ENCODE measurements around the gene OCIAD2.
"Not testable (repeated sequence)": the region's sequence is repeated elsewhere in the genome, so short reads cannot be mapped to it uniquely, and the experiment has no call there.

OCIAD2 gene, protein sequence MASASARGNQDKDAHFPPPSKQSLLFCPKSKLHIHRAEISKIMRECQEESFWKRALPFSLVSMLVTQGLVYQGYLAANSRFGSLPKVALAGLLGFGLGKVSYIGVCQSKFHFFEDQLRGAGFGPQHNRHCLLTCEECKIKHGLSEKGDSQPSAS

GRCh38 chr4:48906206-48907173, at the start of gene OCIAD2:
Gene OCIAD2 (minus strand): TSS chr4:48906774. CDS start chr4:48904549, 2,225 bp downstream.
- DNase-seq: peak; percentile 47

DNA sequence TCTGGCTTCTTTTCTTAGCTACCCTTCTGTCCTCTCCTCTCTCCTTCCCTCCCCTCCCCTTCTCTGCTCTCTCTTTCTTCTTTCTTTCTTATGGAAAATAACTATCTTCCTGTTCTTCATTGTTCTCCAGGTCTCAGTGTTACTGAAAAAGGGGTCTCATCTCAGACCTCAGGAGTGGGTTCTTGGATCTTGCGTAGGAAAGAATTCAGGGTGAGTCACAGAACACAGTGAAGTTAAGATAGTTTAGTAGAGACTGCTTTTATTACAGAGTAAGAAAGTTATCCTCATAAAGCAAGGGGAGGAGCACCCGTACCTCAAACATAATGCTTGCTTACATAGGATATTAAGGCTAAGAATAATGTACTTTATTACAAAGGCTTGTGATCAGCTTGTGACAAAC, 47.7 kb upstream of the OCIAD2 start:
- DNase-seq: no peak

- no peak for DNase-seq
These were observed 43.1 kb upstream of the OCIAD2 start for GRCh38 chr4:48949518-48950219.

DNA sequence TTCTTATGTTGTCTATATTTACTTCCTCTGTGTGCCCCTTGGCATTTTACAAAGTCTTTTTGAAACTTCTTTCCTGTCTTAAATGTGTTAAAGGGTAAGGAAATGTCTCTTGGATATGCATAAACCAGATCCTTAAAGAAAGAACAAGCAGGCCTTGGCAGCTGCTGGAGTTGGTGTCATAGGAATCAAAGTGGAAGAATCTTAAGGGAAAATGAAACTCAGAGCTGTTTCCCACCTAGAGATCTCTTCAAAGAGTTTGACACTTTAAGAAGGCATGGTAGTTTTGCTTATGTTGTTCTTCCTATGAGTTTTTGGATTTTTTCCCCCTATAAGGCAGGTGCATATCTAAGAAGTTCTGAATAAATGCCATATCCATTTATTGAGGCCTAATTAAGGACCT, 42.5 kb upstream of the OCIAD2 start:
- no peak for DNase-seq

- DNase-seq: no peak
These were observed 41.2 kb upstream of the OCIAD2 start for GRCh38 chr4:48947731-48948130.

GRCh38 chr4:48945981-48946380, 39.4 kb upstream of the OCIAD2 start:
- no peak for DNase-seq

DNA sequence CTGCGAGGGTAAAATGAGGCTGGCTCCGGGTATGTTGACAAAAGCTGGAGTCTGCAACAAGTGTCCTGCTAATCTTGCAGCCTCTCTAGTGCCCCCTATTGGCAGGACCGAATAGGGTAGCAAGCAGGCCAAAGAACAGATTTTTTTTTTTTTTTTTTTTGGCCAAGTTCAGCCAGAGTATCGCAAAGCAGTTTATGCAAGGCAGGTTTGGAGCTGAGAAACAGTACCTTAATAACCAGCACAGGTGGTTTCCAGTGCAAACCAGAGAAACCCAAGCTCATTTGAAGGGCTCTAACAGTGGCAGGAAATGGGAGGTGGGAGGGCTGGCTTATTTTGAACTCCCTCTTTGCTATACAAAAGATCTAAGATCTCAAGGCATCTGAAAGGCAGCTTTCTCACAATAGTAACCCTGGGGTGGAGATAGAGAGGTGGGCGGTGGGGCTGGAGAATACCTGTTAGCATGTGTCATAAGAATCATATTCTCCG, 38.2 kb upstream of the OCIAD2 start:
- DNase-seq: no peak

- no peak for DNase-seq
These were observed 37.7 kb upstream of the OCIAD2 start for GRCh38 chr4:48944252-48944651.

DNA sequence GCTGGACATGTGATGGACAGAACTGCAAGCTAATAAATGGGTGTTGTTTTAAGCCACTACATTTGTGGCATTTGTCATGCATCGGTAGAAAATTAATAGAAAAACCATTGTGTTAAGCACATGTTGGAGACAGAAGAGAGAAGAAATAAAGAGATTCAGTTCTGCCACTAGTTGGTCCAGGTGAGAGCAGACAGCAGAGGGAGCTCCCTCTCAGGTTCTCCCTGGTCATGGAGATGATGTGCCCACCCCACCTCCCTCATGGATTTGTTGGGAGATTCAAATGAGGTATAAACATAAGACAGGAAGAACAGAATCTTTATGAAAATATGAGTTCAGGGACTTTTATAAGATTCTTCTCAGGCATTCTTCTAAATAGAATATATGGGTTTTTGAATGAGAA, 36.8 kb upstream of the OCIAD2 start:
- DNase-seq: no peak

DNA sequence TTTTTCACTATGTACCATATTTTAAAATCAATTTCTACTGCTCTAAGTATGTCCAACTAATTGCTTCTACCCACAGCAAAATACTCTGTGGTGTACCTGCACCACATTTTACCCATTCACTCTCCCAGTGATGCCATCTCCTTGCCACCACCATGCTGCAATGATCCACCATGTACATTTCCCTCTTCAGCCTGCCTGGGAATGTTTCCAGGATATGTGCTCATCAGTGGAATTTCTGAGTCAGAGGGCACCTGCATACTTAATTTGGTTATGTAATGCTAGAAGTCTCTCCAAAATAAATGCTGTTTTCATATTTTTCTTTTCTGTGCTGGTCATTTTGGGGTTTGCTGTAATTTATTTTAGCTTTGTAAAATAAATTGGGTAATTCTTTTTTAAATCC, 33.2 kb upstream of the OCIAD2 start:
- DNase-seq: no peak

- DNase-seq: no peak
These were observed 32.3 kb upstream of the OCIAD2 start for GRCh38 chr4:48938831-48939230.

GRCh38 chr4:48937033-48937432, 30.5 kb upstream of the OCIAD2 start:
- DNase-seq: no peak

DNA sequence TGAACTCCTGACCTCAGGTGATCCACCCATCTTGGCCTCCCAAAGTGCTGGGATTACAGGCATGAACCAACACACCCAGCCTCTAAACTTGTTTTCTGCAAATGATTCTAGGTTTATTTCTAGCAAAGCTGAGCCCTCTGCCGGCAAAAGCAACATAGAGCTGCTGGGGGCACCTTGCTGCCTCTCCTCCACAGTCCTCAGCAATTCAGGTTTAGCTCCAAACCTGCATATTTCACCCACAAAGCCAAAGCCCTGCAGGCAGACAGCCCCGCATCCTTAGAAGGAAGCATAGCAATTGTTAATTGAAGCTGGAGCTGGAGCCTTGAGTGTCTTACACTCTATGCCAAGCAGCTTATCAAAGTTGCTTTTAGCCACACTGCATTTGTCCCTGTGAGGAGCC, 24.9 kb upstream of the OCIAD2 start:
- no peak for DNase-seq

DNA sequence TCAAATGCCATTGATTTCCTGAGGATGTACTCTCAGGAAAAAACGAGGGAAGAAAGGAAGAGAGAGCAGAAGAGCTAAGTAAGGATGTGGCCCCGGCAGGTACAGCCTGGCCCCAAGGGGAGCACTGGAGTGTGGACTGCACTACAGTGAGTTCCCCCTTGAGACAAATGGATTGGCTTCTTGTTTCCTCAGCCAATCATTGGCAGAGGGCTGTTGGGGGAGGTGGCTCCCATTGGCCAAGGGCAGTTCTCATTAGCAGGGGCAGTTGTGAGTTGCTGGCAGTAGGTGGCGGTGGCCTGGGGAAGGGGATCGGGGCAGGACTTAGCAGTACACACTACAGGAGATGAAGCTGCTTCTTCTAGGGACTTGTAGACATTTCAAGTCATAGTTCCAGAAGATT, 24.1 kb upstream of the OCIAD2 start:
- DNase-seq: no peak

DNA sequence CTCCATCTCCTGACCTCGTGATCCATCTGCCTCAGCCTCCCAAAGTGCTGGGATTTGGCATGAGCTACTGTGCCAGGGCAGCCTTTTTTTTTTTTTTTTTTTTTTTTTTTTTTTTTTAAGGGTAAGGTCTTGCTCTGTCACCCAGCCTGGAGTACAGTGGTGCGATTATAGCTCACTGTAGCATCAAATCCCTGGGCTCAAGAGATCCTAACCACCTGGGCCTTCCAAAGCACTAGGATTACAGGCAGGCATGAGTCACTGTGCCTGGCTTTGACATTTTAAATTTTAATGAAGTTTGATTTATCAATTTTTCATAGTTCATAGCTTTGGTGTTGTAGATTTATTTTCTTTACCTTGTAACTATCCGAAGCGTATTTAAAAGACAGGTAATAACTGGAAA, 17.8 kb upstream of the OCIAD2 start:
- no peak for DNase-seq

DNA sequence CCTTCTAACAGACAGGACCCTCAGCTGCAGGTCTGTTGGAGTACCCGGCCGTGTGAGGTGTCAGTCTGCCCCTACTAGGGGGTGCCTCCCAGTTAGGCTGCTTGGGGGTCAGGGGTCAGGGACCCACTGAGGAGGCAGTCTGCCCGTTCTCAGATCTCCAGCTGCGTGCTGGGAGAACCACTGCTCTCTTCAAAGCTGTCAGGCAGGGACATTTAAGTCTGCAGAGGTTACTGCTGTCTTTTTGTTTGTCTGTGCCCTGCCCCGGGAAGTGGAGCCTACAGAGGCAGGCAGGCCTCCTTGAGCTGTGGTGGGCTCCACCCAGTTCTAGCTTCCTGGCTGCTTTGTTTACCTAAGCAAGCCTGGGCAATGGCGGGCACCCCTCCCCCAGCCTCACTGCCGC, 16.5 kb upstream of the OCIAD2 start:
- not testable (repeated sequence) for DNase-seq

DNA sequence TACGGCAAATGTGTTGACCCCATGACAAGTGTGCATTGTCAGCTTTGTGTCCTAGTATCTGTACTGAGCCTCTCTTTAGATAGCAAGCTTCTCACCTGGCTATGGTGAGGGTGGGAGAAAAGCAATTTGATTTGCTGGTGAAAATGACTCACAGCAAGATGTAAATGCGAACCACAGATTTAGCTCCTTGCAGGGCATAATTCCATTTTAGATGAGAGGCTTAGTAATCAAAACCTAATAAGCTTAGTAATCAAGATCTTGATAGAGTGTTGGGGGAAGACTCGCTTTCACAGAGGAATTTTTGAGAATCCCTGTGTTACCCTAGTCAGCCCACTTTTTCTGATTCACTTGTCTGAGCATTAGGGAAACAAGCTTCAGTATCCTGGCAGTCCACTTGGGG, 7.7 kb upstream of the OCIAD2 start:
- no peak for DNase-seq

DNA sequence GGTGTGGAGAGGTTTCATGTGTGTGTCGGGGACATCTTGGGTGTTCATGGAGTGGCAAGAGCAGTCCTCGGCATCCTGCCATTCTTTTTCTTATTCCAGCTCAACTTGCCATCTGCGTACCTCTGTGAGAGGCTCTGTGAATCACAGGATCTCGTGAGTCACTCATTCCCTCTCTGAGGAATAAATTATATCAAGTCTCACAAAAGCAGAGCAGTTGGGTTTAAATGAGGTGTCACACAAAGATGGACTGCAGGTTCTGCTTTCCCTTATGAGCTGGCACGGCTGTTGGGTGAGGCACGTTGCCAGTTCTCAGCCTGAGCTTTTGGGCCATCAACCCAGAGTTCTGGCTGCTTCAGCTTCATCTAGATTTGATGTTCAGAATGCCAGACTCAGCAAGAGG, 6.8 kb upstream of the OCIAD2 start:
- DNase-seq: no peak

DNA sequence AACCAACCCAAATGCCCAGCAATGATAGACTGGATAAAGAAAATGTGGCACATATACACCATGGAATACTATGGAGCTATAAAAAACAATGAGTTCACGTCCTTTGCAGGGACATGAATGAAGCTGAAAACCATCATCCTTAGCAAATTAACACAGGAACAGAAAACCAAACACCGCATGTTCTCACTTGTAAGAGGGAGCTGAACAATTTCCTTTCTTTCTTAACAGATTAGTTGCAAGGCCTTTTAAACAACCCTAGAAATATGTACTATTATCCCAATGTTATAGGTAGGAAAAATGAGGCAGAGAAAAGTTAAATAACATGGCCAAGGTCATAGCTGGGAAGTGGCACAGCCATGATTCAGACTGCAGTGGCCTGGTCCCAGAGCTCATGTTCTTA, 5.8 kb upstream of the OCIAD2 start:
- DNase-seq: no peak

DNA sequence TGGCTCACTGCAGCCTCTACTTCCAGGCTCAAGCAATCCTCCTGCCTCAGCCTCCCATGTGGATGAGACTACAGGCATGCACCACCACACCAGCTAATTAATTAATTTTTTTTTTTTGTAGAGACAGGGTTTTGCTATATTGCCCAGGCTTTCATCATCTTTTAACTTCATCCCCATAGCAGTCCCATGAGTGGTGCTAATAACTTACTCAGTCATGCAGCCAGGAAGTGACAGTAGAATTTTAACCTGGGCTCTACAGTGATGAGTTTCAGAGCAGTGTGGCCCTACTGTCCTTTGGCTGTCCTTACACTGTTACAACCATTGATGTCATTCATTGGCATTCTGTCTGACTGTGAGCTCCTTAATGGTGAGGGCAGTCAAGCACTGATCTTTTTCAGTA, 3.9 kb upstream of the OCIAD2 start:
- DNase-seq: no peak

GRCh38 chr4:48909697-48910096, 3.1 kb upstream of the OCIAD2 start:
- no peak for DNase-seq

GRCh38 chr4:48908687-48909086, 2.1 kb upstream of the OCIAD2 start:
- DNase-seq: no peak

DNA sequence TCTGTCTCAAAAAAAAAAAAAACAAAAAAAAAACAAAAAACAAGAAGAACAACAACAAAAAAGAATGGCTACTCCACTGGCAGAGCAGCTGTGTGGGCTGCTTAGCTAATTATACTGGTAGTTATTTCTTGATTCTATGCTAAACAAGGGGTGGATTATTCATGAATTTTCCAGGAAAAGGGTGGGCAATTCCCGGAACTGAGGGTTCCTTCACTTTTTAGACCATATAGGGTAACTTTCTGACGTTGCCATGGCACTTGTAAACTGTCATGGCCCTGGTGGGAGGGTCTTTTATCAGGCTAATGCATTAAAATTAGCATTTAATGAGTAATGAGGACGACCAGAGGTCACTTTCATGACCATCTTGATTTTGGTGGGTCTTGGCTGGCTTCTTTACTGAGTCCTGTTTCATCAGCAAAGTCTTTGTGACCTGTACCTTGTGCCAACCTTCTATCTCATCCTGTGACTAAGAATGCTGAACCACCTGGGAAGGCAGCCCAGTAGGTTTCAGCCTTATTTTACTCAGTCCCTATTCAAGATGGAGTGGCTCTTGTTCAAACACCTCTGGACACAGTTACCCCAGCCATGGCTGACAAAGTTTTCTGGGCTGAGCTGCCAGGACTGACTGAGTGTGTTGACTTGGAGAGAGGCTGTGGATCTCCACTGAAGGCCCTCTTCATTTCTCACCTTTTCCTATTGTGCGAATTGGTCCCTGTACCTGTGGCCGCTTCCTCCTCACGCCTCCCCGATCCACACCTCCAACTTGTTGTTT, 1.3 kb upstream of the OCIAD2 start:
- no peak for DNase-seq

Measured in NCI-H1694 treated with DMSO at 0.1 percent for 48 hours (cell line).